ENCODE results near the gene TMC1. TPM values are rescaled to one million over a fixed set of nuclear protein-coding genes. Genes with fewer than 3 reads are reported as not detected.
"Not testable (repeated sequence)": the region's sequence is repeated elsewhere in the genome, so short reads cannot be mapped to it uniquely, and the experiment has no call there.

The TMC1 gene
- total and polyA plus RNA-seq, 7 donors, result 0.05 to 2.6 (median 0.21) TPM; not detected in 3

DNA sequence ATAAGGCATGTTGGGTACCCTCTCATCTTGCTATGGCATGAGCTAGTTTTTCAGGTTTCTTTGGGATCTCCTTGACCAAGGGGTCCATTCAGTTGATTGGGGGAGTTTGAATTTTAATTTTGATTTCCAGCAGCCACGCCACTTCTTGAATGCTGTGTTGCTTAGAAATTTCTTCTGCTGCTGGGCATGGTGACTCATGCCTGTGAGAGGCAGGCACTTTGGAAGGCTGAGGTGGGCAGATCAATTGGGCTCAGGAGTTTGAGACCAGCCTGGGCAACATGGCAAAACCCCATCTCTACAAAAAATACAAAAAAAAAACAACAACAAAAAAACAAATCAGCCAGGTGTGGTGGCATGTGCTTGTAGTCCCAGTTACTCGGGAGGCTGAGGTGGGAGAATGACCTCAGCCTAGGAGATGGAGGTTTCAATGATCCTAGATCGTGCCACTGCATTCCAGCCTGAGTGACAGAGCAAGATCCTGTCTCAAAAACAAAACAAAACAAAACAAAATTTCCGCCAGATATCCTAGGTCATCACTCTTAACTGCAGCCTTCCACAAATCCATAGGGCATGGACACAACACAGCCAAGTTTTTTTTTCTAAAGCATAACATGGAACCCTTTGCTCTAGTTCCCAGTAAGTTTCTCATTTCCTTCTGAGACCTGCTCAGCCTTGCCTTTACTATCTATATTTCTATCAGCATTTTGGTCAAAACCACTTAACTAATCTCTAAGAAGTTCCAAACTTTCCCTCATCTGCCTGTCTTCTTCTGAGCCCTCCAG, 17.7 kb downstream of the TMC1 start:
- WGBS, 3 donors, result 89 to 91% (median 90%) methylated on average over 4 of the region's 4 CpGs
- no peaks in the 10 kb centered on the region for H3K27me3 ChIP-seq (ENCODE audit: insufficient read depth in 3 of 3, low read length in 2 of 3)
- ATAC-seq, result no peak
- DNase-seq, result no peak
- intact Hi-C loops (cut with DNase I), result no loop called here
- no peaks in the 10 kb centered on the region for H3K36me3 ChIP-seq (ENCODE audit: insufficient read depth in 1 of 2, low read depth in 1 of 2)
- TF ChIP-seq, protein P1, sequence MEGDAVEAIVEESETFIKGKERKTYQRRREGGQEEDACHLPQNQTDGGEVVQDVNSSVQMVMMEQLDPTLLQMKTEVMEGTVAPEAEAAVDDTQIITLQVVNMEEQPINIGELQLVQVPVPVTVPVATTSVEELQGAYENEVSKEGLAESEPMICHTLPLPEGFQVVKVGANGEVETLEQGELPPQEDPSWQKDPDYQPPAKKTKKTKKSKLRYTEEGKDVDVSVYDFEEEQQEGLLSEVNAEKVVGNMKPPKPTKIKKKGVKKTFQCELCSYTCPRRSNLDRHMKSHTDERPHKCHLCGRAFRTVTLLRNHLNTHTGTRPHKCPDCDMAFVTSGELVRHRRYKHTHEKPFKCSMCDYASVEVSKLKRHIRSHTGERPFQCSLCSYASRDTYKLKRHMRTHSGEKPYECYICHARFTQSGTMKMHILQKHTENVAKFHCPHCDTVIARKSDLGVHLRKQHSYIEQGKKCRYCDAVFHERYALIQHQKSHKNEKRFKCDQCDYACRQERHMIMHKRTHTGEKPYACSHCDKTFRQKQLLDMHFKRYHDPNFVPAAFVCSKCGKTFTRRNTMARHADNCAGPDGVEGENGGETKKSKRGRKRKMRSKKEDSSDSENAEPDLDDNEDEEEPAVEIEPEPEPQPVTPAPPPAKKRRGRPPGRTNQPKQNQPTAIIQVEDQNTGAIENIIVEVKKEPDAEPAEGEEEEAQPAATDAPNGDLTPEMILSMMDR (IDR thresholded peaks at IDR 0.05), result no peak
- H3K4me3 ChIP-seq, result no peak overlapping the region
- no peak overlapping the region for H3K27ac ChIP-seq
- no peaks in the 10 kb centered on the region for H3K9me3 ChIP-seq
- no peaks in the 10 kb centered on the region for H3K4me1 ChIP-seq

DNA sequence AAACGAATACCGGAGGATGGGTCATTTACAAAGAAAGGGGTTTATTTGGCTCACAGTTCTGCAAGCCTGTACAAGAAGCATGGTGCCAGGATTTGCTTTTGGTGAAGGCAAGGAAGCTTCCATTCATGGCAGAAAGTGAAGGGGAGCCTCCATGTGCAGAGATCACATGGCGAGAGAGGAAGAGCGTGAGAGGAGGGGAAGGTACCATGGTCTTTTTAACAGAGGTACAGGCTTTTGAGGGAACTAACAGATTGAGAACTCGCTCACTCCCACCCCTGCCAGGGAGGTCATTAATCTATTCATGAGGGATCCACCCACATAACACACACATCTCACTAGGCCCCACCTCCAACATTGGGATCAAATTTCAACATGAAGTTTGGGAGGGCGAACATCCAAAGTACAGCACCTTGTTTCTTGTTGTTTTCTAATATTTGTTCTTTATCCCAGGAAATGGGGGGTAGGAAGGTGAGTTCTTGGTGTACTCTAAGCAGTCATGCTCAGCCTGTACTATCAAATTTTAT, 18.5 kb downstream of the TMC1 start:
- no peaks in the 10 kb centered on the region for H3K9me3 ChIP-seq
- H3K36me3 ChIP-seq (ENCODE audit: insufficient read depth in 1 of 2, low read depth in 1 of 2), result no peaks in the 10 kb centered on the region
- H3K4me1 ChIP-seq, result no peaks in the 10 kb centered on the region
- intact Hi-C loops (cut with DNase I), result no loop called here
- H3K4me3 ChIP-seq, result no peak overlapping the region
- ATAC-seq (no peak), DNase-seq (no peak)
- no peak overlapping the region for H3K27ac ChIP-seq
- H3K27me3 ChIP-seq (ENCODE audit: insufficient read depth in 3 of 3, low read length in 2 of 3), result no peaks in the 10 kb centered on the region
- WGBS, 3 donors, result 89 to 91% (median 91%) methylated on average over 6 of the region's 6 CpGs
- TF ChIP-seq, protein P1 (IDR thresholded peaks at IDR 0.05), result no peak

DNA sequence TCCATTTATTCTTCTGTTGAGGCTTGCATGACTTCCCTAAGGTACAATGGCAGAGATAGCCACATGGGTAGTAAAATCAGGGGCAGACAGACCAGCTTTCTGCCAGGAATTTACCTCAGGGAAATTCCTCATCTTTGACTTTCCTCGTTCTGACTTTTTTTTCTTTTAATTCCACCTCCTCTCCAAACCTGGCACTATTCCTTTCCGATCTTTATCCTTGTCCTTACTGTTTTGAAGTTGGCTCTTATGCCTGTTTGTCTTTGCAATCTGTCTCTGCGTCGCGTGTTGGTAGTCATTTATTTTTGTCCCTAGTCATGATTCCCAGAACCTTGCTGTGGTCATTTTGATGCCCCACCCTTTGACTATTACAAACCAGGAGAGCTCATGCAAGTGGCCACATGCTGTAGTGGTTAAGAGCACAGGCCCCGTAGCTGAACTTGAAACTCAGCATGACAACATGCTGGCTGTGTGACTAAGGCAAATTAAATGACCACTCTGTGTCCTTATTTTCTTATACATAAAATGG, 19.0 kb downstream of the TMC1 start:
- H3K4me3 ChIP-seq, result no peak overlapping the region
- H3K36me3 ChIP-seq (ENCODE audit: insufficient read depth in 1 of 2, low read depth in 1 of 2), result no peaks in the 10 kb centered on the region
- no peaks in the 10 kb centered on the region for H3K27me3 ChIP-seq (ENCODE audit: insufficient read depth in 3 of 3, low read length in 2 of 3)
- intact Hi-C loops (cut with DNase I), result no loop called here
- no peaks in the 10 kb centered on the region for H3K9me3 ChIP-seq
- DNase-seq, result no peak
- H3K4me1 ChIP-seq, result no peaks in the 10 kb centered on the region
- H3K27ac ChIP-seq, result no peak overlapping the region
- TF ChIP-seq, protein P1 (IDR thresholded peaks at IDR 0.05), result no peak
- WGBS, 3 donors, result 48 to 68% (median 62%) methylated on average over 6 of the region's 6 CpGs
- peak in 2 of 4 donors; percentile 53 to 54 for ATAC-seq

DNA sequence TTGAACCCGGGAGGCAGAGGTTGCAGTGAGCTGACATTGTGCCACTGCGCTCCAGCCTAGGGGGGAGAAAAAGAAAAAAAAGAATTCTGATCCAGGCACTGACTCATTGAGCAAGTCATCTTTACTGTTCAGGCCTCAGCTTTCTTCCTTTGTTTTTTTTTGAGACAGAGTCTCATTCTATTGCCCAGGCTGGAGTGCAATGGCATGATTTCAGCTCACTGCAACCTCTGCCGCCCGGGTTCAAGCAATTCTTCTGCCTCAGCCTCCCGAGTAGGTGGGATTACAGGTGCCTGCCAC, 21.1 kb downstream of the TMC1 start:
- H3K36me3 ChIP-seq (ENCODE audit: insufficient read depth in 1 of 2, low read depth in 1 of 2); ATAC-seq; DNase-seq: not testable (repeated sequence)

DNA sequence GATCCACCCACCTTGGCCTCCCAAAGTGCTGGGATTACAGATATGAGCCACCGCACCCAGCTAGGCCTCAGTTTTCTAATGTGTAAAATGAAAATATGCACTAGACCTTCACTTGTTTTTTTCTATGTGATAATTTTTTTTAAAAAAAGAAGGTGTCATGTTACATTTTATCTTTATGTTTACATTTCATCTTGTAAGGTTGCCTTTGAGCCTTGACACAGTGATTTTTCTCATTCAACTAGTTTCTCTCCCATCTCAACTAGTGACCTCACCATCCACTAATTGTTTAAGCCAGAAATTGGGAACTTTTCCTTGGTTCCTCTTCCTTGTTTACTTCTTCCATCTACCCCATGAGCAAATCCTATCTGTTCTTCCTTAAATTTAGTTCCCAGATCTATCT, 21.5 kb downstream of the TMC1 start:
- no peak for ATAC-seq
- WGBS, 3 donors, result 94 to 100% (median 95%) methylated on average over 1 of the region's 1 CpG
- intact Hi-C loops (cut with DNase I), result no loop called here

More for the DNA sequence above, 21.1 kb downstream of the TMC1 start:
- intact Hi-C loops (cut with DNase I); H3K9me3 ChIP-seq; H3K4me3 ChIP-seq; H3K27me3 ChIP-seq (ENCODE audit: insufficient read depth in 3 of 3, low read length in 2 of 3); H3K27ac ChIP-seq; H3K4me1 ChIP-seq: not testable (repeated sequence)
- WGBS, 3 donors, result 90 to 97% (median 95%) methylated on average over 5 of the region's 5 CpGs

More for the DNA sequence above, 21.5 kb downstream of the TMC1 start:
- H3K27me3 ChIP-seq (ENCODE audit: insufficient read depth in 3 of 3, low read length in 2 of 3), result no peaks in the 10 kb centered on the region
- no peak overlapping the region for H3K4me3 ChIP-seq
- no peaks in the 10 kb centered on the region for H3K4me1 ChIP-seq
- H3K27ac ChIP-seq, result no peak overlapping the region
- TF ChIP-seq, protein P1 (IDR thresholded peaks at IDR 0.05), result no peak
- DNase-seq, result no peak
- no peaks in the 10 kb centered on the region for H3K36me3 ChIP-seq (ENCODE audit: insufficient read depth in 1 of 2, low read depth in 1 of 2)
- no peaks in the 10 kb centered on the region for H3K9me3 ChIP-seq
